NCI-H446 treated with DMSO at 0.1 percent for 48 hours (cell line): ENCODE data around the gene AGPAT3.

Experiments
- DNase-seq: peaks from one replicate; lab custom pipeline; 2025; lab: John Stamatoyannopoulos, UW

Gene AGPAT3

DNA sequence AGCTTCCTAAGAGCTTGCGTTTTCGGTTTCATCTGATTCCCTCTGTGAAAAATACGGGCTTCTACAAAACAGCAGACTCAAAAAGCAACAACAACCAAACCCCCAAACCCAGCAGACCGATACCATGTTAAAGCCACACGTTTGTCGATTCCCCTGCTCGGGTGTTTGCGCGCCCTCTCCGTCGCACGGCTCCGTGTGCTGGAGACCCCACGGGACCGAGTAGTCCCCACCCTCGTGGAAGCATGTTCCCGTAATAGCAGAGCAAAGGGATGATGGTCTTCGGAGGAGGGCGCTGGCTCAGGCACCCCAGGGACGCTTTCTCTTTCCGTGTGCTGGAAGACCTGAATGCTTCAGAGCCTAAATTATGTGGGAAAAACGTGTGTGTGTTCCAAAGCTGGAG, 42.7 kb downstream of the AGPAT3 start:
- no peak for DNase-seq

DNA sequence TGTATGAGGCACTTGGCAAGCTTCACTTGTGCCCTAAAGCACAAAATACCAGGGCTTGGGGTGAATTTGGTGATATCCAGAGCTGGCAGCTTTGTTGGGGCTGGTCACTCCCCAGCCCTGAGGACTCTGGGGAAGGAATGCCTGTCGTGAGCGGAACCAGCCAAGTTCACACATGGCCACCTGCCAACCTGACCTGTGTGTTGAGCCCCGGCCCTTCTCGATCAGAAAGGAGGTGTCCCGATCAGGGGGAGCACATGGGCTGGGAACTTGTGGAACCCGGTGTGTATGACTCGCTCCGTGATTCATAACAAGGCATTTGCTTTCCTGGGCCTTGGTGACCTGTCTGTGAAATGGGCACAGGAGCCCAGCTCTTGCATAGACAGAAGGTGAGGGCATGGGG, 43.1 kb downstream of the AGPAT3 start:
- DNase-seq, result no peak

DNA sequence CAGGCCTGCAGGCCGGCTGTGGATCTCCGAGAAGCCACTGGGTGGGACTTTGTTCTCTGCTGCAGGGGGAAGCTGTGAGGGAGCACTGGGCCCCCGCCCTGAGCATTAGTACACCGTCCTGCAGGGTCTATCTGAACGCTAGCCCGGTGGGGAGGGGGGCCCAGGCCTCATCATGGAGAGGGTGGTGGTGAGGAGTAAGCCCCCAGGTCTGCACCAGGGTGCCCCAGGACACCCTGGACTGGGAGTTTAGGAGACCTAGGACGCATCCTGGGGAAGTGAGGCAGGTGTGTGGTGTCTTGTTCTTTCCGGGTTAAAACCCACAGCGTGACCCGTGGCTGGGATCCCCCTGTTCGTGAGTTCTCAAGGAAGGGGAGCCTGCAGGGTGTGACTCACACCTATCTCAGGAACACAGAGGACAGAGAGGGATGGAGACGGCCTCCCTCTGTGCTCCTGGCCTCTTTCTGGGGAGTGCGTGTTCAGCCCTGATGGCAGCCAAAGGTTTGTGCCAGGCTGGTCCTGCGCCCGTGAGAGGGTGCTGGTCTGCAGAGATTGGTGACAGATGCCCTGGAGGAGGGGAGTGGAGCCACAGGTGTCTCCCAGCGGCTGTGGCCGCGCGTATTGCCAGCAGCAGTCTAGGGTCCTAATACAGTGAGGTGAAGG, 44.8 kb downstream of the AGPAT3 start:
- DNase-seq, result no peak

DNA sequence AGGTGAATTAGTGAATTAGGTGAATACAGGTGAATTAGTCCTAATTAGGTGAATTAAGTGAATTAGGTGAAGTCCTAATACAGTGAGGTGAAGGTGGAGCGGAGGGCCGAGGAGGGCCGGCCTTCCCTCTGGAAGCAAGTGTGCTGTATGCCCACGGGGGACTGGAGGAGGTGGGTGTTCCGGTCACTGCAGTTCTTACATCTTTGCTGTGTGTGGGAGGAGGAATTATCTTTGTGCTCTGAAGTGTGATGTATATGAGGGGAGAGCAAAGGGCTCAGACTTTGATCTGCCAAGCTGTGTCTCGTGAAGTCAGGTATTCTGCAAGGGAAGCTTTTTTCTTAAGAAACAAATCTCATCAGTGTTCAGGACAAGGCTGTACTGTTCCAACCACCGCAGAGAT, 45.4 kb downstream of the AGPAT3 start:
- DNase-seq, result no peak

DNA sequence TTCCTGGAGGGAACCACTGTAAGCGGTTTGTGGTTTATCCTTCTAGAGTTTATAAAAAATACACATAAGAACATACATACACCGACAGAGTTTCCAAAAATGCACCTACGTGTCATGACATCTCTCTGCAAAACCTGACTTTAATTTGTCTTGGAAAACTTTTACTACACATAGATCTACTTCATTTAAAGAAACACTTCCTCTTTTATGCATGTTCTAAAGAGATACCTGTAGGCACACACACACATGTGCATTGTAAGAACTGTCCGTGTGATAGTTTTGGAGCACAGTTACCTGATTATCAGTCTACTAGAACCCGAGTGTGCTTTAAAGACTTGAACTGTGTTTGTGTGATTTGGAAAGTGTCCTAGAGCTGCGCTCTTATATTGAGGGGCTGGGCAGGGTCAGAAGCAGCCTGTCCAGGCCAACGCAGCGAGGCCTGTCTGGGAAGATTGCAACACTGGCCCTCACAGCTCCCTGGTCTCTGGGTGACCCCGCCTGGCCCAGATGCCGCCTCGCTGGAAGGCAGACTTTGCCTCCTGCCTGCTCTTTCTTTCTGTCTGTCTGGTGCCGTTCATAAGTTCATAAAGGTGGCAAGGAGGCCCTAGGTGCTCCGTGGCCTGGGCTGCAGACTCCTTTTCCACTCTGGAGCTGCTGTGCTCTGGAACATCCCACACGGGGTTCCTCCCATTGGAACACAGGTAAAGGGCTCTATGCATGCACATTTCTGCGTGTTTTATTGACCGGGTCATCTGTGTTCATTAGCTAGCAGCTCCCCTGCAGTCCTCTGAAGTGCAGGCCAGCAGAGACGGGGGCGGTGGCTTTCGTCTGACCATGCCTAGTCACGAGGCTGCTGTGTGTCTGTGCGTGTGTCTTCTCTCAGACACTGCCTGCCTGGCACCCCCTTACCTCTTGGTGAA, 46.3 kb downstream of the AGPAT3 start:
- DNase-seq, result no peak

DNA sequence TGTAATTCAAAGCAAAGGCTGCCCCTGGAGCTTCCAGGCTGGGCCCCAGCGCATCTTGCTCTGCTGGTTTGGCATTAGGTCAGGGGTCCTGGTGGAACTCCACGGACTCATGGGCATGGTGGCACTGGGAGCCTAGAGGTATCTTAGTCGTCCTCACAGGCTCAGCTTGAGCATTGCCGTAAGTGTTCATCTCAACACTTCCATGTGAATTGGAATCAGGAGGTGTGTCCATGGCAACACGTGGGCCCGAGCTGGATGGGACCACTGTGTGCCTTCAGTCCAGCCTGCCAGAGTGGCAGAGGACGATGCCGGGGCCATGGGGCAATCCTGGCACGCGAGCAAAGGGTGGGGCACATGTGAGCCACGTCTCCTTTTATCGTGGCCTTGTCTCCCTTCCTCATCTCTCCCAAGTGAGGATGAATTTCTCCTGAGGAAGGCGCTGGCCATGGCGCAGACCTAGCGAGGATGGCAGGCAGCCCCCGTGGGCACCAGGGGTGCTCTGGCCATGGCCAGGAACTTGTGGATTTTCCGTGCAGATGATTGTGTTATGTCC, 47.0 kb downstream of the AGPAT3 start:
- no peak for DNase-seq

DNA sequence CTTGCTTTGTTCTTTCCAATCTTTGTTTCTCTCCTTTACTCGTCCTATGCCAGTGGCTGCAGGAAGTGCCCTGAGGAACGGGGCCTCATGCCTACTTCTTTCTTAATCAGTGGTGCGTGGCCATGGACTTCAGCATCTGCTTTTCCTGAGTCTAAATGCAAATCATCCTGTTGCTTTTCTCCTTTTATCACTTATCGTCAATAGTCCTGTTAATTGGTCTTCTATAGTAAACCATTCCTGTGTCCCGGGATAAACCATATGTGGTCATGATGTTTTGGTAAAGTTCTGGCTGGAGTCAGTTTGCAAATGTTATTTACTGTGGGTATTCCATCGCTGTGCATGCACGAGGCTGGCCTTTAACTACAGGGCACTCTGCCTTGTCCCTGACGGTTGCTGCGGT, 47.5 kb downstream of the AGPAT3 start:
- DNase-seq, result no peak

DNA sequence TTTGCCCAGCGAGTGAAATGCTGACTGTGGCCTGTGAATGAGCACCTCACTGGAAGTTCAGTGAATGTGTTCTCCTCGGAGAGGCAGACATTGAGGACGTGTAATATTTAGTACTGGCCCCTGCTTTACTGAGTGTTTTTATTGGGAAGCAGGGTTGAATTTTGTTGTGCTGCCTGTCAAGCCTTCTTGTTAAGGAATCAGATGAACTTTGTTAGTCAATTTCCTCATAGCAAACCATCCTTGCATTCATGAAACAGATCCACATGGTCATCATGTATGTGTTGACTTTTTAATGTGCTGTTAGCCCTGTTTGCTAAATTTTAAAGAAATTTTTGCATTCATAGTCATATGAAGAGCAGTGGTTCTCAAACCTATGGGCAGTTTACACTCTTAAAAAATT, 47.9 kb downstream of the AGPAT3 start:
- no peak for DNase-seq

DNA sequence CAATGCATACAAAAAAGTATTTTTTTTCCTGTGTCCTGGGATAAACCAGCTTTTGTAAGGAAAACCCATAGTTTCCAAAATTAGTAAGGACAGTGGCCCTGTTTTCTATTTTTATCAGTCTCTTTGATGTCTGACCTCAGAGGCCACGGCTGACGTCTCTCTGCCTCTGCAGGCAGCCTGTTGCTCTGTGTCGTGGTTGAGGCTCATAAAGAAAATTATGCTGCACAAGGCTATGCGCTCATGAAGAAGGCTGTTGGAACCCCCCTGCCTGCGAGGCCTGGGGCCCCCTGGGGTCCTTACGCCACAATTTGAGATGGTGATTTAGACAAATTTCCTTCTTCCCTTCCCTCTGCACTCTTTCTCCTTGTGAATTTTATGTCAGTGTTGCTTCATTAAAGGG, 48.9 kb downstream of the AGPAT3 start:
- DNase-seq, result no peak

DNA sequence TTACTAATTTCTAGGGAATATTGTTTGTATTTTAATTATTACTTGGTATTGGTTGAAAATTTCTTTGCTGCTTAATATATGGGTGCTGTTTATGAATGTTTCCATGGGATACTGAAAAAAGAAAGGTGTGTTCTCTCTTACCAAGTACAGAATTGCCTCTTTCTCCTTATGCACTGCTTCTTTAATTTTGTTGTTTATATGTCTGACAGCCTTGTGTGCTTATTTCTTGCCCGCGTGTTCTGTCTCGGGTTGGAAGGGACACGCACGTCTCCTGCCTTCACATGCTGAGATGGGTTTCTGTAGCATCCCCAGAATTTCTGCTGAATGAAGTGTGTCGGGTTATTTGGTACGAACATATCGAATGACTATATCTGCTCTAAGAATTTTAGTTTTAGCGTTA, 51.1 kb downstream of the AGPAT3 start:
- no peak for DNase-seq

DNA sequence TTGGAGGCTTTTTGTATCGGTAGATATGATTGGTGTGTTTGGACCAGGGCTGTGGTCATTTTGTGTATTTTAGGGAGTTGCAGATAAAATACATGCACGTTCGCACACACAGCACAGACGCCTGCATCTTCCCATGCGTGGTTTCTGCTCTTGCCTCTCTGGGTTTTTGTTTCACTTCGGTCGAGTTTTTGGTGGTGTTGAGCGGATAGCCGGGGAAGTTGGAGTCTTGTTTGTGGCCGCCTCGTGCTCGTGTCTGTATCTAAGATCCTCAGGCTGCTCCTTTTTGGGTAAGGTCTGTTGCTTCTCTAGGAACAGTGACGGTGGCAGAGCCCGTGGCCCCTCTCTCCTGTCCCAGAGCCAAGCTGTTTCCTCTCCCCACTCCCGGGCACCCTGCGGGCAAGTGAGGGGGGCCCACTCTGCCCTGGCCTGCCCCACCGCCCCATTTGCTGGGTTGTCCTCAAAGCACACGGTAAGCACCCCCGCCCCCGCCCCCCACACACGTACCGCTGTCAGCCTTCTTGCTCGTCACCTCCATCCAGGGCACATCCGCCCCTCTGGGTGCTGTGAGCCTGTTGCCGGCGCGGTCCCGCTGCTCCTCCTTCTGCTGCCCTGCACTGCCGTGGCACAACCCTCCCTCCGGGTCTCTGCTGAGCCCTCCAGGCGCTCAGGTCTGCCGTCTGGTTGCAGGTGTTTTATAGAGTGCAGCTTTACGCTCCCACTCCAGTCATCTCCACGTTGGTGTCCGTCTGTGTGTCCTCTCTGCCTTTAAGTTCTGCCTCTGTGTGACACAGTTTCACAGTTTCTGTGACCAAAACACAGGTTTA, 51.9 kb downstream of the AGPAT3 start:
- no peak for DNase-seq

DNA sequence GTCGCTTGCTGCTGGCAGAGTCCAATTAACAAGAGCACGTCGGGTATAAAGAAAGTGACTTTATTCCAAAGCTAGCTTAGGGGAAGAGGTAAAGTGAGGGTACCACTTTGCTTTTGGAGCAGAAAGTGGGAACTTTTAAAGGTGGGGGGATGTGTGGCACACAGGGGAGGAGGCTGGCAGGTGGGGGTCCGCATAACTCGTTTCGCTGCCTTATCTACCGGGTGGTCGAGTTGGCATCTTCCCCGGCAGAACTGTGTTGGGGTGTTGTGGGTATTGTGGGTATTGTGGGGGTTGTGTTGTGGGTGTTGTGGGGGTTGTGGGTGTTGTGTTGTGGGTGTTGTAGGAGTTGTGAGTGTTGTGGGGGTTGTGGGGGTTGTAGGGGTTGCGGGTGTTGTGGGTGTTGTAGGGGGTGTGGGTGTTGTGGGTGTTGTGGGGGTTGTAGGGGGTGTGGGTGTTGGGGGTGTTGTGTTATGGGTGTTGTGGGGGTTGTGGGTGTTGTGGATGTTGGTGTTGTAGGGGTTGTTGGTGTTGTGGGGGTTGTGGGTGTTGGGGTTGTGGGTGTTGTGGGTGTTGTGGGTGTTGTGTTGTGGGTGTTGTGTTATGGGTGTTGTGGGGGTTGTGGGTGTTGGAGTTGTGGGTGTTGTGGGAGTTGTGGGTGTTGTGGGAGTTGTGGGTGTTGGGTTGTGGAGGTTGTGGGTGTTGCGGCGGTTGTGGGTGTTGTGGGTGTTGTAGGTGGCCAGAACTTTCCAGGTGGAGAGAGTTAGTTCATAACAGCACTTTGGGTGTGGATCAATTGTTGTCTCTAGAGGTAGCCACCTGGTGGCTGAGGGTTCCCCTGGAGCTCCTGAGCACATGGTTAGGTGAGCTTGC, 52.7 kb downstream of the AGPAT3 start:
- no peak for DNase-seq

DNA sequence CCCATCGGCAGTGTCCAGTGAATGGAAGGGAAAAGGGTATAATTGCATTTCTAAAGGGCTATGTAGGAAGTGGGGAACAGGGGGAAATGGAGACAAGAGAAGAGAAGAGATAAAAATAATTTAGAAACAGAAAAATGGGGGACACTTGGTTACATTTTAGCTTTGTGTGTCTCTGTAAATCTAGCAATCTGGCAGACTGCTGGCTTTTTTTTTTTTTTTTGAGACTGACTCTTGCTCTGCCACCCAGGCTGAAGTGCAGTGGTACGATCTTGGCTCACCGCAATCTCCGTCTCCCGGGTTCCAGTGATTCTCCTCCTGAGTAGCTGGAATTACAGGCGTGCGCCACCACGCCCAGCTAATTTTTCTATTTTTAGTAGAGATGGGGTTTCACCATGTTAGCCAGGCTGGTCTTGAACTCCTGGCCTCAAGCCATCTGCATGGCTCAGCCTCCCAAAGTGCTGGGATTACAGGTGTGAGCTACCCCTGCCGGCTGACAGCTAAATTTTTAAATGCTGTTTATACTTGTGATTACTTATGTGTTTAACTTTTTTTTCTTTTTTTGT, 53.4 kb downstream of the AGPAT3 start:
- DNase-seq, result no peak

DNA sequence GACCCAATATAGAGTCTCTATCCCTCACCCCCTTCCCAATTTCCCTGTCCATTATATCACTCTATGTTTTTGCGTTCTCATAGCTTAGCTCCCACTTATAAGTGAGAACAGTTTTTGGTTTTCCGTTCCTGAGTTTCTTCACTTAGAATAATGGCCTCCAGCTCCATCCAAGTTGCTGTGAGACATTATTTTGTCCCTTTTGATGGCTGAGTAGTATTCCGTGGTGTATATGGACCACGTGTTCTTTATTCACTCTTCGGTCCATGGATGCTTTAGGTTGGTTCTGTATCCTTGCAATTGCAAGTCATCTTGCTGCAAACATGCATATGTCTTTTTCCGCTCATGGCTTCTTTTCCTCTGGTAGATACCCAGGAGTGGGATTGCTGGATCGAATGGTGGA, 54.3 kb downstream of the AGPAT3 start:
- no peak for DNase-seq

DNA sequence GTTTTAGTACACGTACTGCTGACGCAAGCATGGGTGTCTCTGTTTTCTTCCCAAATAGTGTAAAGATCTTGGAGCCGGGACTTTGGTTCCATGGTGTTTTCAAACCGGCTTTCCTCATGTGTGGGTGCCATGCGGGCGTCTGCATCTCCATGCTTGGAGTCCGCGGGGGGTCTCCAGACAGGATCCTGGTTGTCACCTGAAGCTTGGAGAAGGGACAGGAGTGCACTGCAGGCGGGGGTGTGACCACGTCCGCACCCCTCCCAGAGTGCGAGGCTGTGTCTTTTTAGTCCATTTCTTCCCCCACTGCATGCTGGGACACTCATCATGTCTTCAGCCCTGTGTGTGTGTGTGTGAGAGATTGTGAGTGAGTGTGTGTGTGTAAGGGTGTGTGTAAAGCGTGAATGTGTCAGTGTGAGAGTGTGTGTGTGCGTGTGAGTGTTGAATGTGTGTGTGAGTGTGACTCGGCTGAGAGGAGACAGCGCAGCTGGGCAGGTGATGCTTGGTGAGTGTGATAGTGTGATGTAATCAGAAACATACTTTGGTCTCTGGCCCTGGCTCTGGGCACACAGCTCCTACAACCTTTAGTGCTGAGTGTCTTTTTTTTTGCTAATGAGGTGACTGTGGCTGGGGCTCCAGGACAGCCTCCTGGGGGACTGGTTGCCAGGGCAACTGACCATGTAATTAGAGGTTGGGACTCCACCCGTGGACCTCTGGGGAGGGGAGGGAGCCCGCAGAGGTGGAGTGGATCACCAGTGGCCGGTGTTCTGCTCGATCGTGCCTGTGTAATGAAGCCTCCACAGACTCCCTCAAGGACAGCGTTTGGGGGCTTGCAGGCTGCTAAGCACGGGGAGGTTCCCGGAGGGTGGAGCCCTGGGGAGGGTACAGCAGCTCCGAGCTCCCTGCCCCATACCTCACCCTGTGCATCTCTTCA, 55.1 kb downstream of the AGPAT3 start:
- no peak for DNase-seq

DNA sequence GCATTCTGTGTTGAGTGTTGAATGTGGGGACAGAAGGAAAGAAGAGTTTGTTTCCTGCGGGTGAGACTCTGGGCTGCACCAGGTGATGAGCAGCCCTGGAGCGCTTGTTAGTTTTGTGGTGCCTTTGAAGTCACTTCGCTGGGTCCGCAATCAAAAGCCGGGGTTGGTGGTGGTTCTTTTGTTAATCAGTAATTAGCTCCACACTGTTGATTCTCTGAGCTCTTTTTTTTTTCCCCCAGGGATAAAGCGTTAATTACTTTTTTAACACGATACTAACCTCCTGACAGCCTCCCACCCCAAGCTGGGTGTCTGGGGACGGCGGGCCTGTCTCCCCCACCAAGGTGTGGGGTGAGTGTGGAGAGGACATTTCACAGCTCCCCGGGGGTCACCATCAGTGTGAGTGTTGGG, 56.6 kb downstream of the AGPAT3 start:
- DNase-seq, result no peak

DNA sequence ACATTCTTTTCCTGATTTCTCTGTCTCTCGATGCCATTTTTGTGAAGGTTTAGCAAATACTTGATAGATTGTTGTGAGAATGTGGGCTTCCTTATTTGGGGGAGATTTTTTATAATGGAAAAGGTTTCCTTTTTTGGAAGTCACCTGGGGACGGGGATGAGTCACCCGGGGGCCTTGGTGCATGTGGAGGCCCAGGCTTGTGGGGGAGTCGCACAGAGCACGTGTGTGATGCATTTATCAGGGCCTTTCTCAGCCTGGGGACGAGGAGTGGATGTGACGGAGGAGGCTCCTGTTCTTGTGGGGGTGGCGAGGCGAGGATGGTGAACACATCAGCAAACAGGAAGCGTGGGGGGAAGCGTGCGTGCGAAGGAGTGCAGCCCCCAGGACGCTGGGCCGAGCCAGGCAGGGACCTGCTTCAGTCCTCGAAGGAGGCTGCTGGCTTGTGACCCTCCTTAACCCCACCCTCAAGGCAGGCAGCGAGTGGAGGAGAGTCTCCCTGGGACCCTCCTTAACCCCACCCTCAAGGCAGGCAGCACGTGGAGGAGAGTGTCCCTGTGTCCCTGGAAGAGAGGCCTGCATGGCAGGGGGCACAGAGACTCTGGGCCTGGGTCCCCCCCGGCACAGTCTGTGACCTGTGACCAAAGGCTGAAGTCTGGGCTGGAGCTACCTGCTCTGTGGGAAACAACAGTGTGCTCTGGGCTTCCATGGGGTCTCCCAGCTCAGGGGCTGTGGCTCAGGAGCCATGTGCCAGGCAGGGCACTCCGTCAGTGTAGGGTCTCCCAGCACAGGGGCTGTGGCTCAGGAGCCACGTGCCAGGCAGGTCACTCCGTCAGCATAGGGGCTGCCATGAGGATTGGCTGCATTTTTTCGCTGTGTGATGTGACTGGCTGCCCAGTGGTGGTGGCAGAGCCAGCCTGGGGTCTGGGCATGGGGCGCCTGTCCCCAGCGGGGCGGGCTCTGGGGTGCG, 57.2 kb downstream of the AGPAT3 start:
- DNase-seq, result no peak

DNA sequence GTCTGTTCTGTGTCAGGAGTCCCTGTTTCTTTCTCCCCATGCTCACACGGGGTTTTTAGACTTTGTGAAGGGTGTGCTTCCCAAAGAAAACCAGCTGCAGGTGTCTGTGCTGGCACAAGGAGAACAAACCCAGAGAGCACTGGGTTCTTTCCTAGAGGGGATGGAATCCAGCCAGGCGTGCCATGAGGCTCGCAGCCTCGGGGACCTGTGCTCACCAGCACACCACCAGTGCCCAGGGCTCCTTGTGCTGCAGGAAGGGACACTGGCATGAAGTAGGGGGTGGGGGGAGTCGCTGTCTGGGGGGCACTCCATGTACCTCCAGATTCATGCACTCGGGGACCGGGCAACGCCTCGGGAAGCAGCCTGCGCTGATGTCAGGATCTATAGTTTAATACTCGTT, 57.9 kb downstream of the AGPAT3 start:
- no peak for DNase-seq

DNA sequence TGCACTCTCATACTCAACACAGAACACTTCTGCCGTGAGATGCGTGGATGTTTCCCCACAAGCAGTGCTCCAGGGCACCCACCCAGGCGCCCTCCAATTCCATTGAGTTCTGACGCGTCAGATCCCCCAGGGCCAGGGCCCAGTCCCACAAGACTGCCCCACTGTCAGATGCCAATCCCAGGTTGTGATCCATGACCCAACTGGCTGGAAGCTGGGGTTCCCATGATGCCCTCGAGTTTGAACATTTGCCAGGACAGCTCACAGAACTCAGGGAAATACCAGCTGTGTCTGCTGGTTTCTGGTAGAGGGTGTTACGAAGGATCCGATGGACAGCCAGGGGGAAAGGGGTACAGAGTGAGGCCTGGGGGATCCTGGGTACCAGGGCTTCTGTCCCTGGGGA, 58.4 kb downstream of the AGPAT3 start:
- no peak for DNase-seq
